NCI-H82 (cell line): ENCODE data around the gene TDRD7.

ENCODE experiments used
- DNase-seq: peaks from one replicate; lab custom pipeline; 2025; lab: John Stamatoyannopoulos, UW

The TDRD7 gene

GRCh38 chr9:97528529-97529230, 116.8 kb downstream of the TDRD7 start:
- no peak for DNase-seq

GRCh38 chr9:97529363-97530076, 117.6 kb downstream of the TDRD7 start:
- DNase-seq, result no peak

- no peak for DNase-seq
Measured at GRCh38 chr9:97531888-97532376, 120.0 kb downstream of the TDRD7 start.

- no peak for DNase-seq
Measured at GRCh38 chr9:97534185-97534584, 122.3 kb downstream of the TDRD7 start.

GRCh38 chr9:97534961-97535594, 123.2 kb downstream of the TDRD7 start:
- no peak for DNase-seq

GRCh38 chr9:97535771-97536170, 123.9 kb downstream of the TDRD7 start:
- no peak for DNase-seq

- DNase-seq, result no peak
Measured at GRCh38 chr9:97536480-97536879, 124.6 kb downstream of the TDRD7 start.

- DNase-seq, result no peak
Measured at GRCh38 chr9:97543561-97543960, 131.7 kb downstream of the TDRD7 start.

- DNase-seq, result no peak
Measured at GRCh38 chr9:97545486-97545885, 133.6 kb downstream of the TDRD7 start.
